GM19193 (cell line): ENCODE measurements around the gene CCDC137.

Experiments
- POLR2A ChIP-seq: IDR thresholded peaks from 4 replicates; pipeline ENCODE4 v1.6.1; 2011; ENCODE audit not compliant: insufficient read depth, insufficient read length; ENCODE audit errors: extremely low read depth

The CCDC137 gene

DNA sequence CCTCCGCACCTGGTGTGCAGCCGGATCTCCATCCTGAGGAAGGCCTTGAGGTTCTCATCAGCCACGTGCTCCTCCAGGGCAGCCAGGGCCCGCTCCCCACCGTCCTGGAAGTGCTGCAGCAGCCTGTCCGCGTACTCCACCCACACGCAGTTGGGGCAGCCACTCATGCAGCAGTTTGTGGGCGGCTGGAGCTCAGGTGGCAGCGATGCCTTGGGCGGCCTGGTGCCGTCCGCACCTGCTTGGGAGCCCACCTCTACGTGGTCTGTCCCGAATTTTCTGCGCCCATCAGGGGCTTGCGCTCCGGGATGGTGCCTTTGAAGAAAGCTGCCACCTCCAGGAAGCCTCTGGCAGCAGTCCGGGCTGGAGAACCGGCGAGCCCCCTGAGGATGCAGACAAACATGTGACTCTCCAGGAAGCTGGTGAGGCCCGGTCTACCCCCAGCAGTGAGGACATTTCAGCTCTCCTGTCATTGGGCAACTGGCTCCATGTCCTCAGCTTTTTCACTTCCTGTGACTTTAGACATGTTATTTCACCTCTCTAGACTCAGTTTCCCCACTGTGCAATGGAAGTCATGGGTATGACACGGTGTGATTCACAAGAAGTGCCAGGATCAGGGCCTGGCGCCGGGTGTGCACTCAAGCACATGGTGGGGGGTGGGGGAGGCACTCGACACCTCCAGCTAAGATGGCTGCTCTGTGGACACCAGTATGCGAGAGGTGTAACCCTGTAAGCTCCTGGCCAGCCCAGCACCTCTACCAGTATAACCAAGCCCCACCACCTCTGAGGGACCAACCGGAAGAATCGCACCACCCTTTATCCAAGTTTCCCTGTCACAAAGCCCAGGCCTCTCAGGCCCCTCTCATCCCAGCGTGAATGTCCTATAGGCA, 1.1 kb upstream of the CCDC137 start:
- TF ChIP-seq POLR2A: peak; percentile 44

DNA sequence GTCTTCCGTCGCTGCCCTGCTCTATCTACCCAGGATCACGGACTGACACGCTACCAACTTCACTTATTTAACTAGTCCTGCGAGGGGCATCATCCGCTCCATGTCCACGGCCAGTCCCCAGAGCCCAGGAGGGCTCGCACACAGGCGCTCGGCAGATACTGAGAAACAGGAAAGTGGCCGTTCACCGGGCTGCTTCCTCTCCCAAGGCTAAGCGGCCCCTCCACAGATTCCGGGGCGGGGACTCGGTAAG, 520 bp upstream of the CCDC137 start:
- TF ChIP-seq POLR2A: no peak

DNA sequence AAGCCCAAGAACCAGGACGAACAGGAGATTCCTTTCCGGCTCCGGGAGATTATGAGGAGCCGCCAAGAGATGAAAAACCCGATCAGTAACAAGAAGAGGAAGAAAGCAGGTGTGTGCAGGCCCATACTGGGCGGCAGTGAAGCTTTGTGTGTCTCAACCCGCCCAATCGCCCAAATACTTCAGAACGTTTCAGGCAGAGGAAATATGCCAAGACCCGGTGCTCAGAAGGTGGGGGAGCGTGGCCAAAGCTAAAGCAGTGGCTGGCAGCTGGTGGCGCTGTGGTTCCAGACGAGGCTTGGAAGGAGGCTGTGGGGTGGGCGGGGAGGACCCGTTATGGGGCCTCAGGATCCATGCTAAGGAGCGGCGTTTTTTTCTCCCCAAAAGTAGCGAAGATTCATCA, 1.2 kb downstream of the CCDC137 start:
- no peak for TF ChIP-seq POLR2A

DNA sequence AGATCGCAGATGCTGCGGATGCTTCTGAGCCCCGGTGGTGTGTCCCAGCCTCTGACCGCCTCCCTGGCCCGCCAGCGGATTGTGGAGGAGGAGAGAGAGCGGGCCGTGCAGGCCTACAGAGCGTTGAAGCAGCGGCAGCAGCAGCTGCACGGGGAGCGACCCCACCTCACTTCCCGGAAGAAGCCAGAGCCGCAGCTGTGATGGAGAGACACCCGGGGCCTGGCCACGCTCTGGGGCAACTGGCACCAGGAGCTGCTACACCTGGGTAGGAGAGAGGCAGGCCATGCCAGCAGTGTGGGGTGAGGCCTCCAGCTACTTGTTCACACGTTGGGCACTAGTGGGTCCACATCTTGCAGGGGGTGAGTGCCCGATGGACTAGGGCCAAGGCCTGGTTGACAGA, 6.0 kb downstream of the CCDC137 start:
- TF ChIP-seq POLR2A: no peak

DNA sequence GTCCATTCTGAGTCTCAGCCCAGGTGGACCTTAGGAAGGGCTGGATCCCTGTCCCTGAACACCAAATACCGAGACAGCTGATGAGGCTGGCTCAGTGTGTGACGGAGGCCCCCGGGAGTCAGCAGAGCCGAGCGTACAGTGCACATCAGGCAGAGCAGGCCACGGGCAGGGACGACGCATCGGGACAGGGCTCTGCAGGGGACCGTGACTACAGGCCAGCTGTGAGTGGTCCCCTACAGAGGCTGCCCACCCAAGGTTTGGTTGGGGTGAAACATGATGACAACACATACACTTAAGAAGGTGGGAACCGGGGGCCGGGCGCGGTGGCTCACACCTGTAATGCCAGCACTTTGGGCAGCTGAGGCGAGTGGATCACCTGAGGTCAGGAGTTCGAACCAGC, 6.4 kb downstream of the CCDC137 start:
- no peak for TF ChIP-seq POLR2A

DNA sequence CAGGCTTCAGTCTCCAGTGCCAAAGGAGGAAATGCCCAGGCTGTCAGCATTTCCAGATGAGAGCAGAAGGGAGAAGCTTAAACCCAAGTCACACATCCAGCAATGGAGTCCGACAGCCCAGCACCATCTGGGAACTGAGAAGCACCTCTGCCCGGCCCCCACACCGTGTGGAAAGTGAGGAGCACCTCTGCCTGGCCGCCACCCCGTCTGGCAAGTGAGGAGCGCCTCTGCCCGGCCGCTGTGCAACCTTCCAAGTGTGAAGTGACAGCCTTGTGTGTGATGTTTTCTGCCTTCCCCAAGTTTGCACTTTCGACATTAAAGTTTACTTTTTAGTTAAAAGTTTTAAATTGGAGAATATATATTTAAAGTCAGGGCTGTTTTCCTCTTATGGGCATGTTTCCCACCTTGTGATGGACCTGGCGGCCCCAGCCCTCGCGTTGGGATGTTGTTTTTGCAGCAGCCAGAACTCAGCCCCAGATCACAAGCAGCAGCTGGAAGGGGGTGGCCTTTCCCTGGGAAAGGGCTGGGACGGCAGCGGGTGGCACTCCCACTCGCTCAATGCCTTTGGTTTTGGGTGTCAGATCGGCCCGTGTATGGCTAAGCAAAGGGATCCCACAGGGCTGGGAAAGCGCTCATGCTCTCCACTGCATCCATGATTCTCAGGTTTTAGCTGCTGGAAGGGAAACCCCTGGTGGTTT, 7.2 kb downstream of the CCDC137 start:
- TF ChIP-seq POLR2A: no peak

DNA sequence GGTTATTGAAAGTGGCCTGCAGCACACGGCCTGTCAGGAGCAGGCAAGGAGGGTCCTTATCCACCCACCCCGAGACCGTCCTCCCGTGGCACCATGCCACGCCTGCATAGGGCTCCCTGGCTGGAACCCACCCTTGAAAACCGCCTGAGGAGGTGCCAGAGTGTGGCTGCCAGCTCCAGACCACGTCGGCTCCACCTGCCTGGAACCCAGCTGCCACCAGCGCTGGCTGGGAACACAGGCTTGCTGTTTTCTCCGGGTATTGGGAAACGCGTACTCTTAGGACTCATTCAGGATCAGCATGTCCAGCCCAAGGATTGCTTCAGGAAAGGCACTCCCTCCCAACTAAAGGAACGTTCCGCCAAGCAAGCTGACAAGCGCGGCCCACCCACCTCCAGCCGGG, 10.4 kb downstream of the CCDC137 start:
- no peak for TF ChIP-seq POLR2A

DNA sequence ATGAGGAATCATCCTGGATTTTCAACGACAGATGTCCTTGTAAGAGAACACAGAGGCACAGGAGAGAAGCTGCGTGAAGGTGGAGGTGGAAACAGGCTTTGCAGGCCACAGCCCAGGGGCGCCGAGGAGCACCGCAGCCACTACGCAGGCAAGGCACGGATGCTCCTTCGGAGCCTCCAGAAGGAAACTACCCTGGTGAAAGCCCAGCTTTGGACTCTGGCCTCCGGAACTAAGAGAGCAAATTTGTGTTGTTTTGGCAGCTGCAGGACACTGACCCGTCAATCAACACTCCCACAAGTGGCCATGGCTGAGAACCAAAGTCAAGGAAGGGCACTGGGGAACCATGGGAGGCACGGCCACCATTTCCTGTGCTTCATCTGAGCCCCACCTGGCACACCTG, 13.6 kb downstream of the CCDC137 start:
- TF ChIP-seq POLR2A: no peak

DNA sequence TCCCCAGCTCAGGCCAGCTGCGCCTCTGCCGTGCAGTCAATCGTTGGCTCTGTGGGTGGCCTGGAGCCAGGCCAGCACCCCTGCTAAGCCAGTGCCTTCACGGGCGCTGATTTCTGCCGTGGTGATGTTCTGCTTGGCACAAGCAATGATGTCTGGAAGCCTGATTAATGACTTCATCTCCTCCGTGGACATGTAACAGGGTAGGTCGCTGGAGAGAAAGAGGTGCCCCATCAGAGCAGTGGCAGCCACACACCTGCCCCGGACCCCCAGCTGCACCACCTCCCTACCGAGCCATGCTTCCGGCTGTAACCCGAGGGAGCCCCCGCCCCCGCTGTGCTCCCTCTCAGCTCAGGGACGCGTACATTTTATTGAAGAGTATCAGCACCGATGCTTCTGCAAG, 15.1 kb downstream of the CCDC137 start:
- no peak for TF ChIP-seq POLR2A

DNA sequence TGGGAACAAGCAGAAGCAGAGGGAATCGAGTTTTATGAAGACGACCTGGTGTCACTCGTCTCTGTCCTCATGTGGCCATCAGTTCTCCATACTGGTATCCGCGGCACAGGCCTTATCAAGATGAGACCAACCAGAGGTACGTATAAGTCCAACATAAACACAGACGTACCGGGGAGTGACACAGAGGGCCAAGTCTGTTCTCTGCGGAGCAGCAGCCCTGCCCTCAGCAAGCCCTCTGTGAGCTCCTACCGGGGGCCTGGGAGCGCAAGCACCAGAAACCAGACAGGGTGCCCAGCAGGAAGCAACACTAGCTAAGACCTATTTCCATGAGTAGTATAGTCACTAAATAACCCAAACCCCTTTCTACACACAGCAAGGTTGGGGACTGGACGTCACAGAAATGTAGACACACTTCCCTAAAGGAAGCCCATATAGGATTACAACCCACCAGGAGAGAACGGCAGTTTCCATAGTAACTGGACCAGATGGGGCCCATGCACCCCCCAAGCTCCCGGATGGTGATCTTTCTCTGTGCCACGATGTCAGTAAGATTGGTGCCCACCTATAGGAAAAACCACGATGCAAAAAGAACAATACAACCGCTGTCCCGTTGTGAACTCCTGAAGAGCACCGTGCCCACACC, 16.1 kb downstream of the CCDC137 start:
- TF ChIP-seq POLR2A: no peak

DNA sequence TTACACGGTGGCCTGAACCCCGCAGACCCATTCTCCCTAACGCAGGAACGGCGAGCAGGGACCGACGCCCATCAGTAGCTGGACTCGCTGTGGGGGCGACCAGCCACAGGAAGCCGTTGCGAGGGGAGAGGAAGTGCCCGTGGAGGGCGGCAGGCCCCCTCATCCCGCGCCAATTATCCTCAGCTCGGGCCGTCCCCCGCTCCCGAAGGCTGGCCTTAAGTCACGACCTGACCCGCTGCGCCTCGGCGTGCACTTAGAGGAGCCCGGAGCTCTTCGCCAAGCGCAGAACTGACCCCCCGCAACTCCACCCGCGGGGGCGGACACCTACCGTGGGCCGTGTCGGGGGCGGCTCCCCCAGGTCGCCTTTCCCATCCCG, 16.7 kb downstream of the CCDC137 start:
- TF ChIP-seq POLR2A: no peak

DNA sequence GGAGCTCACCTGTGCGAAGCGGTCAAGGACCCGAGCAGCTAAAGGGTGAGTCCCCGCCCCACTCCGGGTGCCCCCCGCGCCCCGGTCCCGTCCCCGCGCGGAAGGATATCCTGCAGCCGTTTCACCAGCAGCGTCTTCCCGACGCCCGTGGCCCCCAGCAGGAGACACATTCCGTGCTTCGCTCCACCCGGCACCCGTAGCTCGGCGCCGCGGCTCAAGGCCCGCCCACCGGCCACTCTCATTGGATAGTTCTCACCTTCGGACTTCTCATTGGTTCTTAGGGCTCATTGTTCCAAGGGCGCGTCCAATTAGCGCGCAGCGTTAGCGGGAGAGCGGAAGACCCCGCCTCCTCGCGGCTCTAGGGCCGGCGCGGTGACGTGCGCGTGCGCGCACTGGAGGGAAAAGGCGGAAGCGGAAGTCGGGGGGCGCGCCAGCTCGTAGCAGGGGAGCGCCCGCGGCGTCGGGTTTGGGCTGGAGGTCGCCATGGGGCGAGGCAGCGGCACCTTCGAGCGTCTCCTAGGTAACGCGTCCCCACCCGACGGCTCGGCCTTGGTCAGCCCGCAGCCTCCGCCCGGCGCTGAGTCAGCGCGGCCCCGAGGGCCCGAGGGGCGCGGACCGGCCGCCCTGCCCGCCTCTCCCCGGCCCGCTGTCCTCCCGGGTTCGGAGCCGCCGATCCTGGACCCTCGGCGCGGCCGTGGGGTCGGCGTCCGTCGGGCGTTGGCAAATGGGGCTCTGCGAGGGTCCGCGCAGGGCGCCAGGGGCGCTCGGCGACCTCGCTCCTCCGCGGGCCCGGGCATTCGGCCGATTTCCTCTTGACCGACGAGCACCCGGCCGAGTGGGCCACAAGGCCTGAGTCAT, 17.3 kb downstream of the CCDC137 start, which contains the start of the genes ARL16 and HGS:
Gene ARL16, minus strand, starts transcription at position 214 of the 858 bp plus-strand sequence. Its CDS starts 44 bp downstream, at position 170.
Gene HGS, plus strand, starts transcription at position 428 of the 858 bp plus-strand sequence. Its CDS starts 56 bp downstream, at position 484.
- peak; percentile 76 for TF ChIP-seq POLR2A

DNA sequence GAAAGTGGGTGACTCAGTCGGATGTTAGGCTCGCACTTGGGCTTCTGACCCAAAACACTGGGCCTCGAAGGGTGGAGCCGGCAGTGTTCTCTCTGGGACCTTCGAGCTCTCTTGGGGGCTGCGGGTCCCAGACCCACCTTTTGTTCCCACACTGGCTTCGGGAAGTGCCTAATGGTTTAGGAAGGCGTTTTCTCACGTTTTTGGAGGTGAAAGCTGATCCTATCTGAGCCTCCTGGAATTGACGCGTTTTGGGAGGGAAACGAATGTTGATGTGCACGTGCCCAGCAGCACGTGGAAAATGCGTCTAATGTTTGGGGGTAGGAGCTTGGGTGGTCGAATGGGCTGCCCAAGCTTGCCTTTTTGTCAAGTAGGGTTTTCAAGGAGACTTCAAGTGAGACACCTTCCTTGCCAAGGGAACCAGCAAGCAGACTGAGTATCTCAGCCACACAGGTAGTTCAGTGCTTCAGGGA, 17.9 kb downstream of the CCDC137 start:
- TF ChIP-seq POLR2A: no peak

DNA sequence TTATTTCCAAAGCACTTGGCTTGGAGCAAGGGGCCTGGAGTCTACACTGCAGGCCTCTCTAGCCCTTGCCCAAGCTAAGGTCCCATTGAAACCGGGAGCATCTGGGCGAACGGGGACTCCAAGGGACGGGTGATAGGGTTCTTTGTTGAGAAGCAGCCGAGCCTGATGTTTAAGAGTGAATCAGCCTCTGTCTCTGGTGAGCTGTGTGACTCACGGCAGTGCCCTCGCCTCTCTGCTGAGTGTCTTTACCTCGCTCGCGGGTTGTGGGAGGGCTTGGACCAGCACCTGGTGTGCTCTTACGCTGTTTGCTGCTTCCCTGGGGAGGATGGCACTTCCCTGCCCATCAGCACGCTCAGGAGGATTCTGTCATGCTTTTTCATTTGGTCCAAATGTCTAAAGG, 18.6 kb downstream of the CCDC137 start:
- TF ChIP-seq POLR2A: no peak

DNA sequence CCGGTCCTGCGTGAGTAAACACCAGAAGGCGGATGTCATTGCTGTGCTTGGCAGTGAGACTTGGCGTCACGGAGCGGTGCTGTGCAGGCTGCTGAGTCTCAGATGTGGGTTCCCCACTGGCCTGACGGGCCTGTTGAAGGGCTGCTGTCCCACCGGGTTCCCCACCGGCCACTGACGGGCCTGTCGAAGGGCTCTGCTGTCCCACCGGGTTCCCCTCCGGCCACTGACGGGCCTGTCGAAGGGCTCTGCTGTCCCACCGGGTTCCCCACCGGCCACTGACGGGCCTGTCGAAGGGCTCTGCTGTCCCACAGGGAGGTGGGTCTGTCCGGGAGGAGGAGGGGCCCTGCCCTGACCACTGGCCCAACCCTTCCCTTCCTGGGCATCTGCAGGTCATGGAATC, 20.1 kb downstream of the CCDC137 start:
- TF ChIP-seq POLR2A: no peak
